Eye (tissue), 1 donor: Measurements from ENCODE around the gene AGTRAP.

Experiments
- DNase-seq: peaks from one replicate; pipeline ENCODE4 v3.0.0-alpha.2; 2015

Gene AGTRAP

DNA sequence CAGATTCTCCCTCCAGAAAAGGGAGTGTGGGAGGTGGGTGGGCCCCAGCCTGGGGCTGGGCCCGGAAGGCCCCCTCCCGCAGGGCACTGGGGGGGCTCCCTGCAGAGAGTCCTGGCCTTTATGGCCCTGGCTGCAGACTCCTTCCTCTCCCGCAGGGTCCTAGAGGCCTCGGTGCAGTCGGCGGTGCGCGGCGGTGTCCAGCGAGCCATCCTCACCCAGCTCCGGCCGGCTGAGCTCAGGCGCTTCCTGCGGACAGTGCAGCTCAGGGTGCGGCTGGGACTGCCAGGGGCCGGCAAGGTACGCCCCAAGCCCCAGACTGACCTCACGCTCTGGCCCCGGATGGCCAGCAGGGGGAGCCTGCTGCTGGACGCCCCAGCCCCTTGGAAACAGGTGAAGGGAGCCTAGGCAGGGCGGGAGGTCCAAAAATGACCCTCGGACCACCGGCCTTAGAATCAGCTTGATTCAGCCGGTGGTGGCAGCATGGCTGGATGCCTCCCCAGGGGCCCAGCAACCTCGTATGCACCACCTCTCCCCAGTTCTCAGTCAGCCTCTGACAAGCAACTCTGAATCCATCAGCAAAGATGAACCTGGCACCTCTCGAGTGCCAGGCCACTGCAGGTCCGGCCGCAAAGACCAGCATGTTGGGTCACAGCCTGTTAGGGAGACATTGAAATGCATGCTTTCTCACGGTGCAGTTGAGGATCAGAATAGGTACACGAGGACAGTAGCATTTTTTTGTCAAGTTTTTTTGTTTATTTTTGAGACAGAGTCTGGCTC, 49.2 kb downstream of the AGTRAP start:
- DNase-seq = peak; percentile 70

DNA sequence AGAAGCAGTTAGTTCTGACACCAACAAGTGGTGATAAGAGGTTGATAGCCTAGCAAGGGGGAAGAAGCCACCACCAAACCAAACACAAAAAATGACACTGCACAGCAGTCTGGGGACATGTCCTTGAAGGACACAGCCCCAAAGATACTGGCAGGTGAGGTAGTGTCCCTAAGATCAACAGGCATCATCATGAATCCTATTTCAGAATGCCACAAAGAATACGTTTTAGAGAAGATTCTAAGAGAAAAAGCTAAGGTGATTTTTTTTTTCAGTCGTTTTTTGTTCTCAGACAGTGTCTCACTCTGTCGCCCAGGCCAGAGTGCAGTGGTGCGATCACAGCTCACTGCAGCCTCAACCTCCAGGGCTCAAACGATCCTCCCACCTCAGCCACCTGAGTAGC, 50.2 kb downstream of the AGTRAP start:
- no peak for DNase-seq

DNA sequence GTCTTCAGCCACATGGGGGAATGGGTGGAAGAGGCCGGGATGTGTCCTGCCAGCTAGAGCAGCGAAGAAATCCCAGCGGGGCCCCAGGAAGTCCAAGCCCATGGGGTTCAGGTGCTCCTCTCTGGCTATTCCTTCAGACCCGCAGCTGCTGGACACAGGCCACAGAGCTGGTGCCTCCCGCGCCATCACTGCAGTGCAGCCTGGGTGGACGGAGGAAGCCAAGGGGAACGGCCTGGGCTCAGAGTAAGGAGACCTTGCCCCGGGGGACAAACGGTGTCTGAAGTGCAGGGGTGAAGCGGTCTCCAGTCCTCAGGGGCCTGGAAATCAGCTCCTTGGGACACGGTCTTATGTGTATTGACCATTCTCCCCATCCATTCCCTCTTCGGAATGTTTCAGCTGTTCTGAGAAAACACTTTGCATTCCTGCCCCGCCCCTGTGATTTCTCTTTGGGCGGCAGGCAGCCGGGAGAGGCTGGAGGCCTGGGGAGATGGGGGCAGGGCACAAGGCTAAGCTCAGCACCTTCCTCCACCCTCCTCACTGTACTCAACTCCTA, 51.4 kb downstream of the AGTRAP start:
- DNase-seq = peak; percentile 49

DNA sequence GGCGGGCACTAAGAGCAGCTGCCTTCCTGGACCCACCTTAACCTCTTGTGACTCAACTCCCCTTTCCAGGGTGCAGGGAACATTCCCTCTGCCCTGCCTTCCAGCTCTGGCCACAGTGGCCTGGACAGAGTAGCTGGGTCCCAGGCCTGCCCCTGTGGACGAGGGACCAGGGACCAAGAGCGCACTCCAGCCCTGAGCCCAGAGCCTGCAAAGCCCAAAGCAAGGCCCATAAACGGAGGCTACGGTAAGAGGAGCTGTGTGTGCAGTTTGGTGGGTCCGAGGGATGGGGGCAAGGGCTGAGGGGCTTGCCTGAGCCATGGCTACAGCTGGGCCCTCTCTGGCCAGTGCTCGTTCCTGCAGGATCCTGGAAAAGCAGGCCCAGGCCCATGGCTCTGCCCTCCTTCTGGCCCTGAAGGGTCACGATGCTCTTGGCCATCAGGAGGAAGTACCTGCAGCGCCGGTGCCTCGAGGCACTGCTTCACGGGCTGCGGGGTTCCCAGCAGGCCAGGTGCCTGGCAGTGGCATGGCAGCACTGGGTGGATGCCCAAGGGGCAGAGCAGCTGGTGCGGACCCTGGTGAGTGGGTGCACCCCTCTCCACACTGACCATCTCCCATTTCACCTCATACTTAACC, 52.0 kb downstream of the AGTRAP start:
- DNase-seq = no peak

DNA sequence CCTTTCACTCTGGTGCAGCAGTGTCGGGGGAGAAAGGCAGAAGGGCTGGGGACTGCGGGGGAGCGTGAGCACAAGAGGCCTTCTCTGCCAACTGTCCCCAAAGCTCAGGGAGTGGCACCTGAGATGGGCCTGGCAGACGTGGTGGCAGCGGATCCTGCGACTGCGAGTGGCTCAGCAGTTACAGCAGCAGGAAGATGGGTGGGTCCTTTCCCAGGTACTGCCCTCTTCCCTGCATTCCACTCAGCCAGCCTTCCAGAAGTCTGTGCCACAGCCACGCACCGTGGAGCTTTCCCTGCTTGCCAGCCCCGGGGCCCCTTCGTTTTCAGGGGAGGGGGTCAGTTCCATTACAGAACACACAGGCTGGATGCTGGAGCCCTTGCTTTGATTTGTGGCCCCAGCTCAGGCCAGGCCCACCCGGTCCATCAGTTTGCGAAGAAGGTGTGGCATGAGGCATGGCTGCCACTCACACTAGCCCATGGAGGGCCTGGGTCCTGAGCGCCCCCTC, 52.7 kb downstream of the AGTRAP start:
- DNase-seq = no peak

DNA sequence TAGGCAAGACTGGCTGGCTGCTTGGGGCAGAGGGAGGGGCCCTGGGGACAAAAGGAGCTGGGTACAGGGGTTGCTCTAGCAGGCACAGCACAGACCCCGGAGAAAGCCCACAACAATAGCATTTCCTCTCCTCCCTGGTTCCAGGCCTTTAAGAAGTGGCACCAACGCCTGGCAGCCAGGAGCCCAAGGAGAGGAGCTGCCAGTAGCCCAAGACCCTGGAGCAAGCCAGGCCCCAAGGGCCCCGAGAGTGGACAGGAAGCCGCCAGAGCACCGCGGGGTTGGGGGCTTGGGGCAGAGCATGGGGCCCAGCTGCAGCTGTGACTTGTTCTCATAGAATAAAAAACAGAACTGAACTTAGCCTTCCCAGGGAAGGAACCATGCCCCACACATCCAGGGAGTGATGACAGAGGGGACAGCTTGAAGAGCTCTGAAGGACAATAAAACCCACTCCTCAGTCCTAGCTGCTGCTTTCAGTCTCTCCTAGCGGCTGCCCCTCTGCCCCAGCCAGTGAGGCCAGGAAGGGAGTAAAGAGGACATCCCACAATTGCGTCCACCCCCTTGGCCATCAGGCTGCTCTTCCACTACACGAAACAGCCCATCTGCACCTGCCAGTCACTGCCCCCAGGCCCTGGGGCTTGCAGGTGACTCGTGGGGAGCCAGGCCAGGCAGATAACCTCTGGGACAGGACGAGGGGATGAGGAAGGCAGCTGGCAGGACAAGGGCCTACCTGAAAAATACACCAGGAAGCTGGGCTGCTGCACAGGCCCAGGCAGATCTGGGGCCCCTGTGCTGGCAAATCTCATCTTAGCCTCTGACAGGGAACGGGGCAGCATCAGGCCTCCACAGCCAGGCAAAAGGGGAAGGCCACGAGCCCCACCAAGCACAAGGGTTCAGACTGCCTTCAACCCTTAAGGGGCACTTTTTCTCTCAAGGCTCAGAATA, 53.5 kb downstream of the AGTRAP start:
- DNase-seq = no peak

DNA sequence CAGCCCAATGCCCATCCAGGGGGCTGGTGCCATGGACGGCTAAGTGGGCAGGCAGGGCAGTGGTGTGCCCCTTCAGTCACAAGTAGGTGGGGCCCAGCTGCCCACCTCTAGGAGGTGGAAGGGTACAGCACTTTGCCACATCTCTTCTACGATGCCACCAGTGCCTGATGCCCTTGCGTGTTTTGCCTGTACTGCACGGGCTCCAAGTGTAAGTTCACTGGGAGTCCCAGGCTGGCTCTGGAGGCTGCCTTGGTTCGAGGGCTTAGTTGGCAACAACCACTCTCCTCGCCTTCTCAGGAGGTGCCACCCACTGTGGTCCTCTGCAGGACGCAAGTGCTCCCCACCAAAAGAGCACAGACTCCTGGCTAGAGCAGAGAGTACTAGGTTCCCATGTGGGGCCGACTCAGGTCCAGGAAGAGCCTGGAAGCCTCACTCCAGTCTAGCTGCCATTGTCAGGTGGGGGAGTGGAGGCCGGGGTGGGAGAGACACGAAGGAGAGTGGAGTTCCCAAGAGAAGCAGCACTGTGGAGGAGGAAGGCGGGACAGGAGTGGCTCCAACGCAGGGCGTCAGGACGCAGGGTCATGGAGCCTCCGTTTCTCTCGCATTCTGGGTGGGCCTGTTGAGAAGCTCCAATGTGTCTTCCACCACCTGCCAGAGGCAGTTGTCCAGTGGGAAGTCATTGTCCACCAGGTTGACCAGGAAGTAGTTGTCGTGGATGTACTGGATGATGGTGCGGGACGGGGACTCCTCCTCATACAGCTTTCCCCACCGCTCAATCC, 54.4 kb downstream of the AGTRAP start:
- no peak for DNase-seq

DNA sequence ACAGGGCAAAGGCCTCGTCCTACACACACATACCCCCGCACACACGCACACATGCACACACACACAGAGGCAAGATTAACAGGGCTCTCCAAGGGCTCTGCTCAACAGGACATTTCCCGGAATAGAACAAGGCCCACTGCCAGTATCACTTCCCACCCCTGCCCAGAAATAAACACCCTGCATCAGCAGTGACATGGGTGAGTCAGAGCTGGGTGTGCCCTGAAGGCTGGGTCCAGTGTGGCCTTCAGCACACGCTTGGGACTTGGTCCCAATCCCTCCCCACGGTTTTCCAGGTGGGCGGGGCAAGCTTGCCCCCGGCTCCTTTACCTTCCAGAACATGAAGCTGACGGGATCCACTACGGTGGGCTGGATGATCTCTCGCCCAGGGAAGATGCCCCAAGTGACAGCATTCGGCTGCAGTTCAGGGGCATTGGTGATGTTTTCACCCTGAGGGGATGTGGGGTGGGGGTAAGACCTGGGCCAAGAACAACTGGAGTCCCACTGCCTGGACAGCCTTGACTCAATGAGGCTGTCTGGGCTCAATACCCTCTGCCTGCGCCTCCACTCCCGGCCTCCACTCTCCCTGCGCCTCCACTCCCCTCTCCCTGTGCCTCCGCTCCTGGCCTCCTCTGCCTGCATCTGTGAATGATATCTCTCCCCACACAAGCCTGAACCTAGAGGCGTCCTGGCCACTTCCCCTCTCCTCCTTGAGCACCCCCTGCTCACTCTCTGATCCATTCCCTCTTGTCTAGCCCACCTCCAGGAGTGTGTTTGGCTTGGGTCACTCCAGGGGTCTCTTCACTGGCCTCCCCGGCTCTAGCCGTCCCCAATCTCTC, 55.2 kb downstream of the AGTRAP start:
- no peak for DNase-seq

DNA sequence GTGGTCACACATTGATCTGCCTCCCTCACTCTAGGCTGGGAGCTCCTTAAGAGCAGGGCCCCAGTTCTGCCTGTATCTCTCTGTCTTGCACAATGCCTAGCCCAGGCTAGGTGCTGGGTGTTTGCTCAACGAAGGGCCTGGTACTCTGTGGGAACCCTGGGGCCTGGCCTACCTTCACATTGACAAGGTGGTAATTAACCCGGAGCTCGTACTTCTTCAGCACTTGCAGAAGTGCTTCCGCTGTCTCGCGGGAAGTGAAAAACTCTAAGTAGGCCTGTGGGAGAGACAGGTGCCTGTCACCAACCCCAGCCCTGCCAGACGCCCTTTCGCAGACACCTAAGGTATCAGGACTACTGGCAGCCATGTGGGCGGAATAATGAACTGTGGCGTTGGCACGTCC, 56.2 kb downstream of the AGTRAP start:
- DNase-seq = no peak

DNA sequence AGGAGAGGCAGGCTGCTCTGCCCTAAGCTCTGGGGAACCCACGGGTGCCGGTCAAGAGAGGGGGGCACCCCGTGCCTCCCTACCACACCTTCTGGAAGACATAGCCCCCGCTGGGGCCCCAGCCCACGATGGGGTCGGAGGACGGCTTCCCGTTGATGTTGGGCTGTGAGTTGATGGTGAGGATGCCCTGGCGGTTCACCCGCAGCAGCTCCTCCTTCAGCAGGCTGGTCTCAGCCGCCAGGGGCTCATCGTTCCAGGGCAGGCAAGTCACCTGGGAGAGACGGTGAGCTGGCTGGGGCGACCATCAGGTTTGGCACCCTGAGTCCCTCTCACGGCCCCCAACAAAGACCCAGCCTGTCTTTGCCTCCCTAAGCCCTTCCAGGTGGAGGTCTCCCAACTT, 57.9 kb downstream of the AGTRAP start:
- DNase-seq = no peak

DNA sequence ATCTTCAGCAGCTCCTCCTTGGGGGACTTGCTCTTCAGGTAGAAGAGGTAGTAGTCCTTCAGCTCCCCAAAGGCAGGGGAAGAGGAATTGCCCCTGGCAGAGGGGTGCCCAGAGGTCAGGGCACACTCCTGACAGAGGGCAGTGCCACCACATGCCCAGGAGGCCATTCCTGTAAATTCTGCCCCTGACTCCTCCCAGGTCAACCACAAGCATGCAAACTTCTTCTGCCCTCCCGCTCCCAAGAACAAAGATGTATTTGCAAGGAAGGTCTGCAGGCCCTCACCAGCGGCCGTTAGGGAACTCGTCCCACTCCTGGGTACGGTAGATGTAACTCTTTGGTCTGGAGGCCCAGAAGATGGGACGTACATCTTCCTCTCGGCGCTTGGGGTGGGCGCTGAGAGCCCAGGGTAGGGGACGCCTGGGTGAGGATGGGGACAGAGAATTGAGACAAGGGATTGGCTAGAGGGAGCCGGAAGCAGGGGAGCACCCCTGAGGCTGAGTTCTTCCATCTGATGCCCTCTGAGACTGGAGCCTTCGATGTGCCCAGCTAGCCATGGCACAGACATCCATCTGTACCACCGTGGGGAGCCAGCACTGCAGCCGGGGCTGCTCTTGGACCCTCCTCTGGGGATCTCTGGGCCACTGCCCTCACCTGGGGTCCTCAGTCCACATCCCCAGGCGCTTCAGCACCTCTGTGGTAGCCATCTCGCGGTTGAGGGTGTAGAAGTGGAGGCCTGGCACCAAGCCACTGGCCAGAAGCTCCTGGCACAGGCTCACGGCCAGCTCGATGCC, 58.7 kb downstream of the AGTRAP start:
- DNase-seq = no peak

DNA sequence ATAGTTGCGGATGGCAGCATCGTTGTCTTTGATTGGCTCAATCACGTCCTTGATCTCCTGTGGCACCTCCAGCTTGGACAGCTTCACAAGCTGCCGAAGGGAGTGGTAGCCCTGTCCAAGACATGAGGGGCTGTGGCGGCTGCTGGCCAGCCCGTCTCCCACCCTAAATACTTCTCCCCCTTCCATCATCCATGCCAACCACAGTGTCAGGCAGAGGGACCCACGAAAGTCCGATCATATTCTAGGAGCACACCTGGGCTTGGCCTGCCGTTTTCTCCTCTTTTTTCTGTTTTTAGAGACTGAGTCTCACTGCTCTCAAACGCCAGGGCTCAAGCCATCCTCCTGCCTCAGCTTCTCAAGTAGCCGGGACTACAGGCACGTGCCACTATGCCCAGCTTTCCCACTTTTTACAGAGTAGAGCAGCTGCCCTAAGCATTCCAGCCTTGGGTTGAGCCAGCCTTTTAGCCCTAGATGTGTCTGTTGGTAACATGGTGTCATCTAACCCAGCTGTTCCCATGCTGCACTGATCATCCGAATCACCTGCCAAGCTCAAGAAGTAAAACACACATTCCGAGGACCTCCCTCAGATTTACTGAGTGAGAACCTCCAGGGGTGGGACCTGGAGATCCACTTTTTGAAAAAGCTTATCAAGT, 59.4 kb downstream of the AGTRAP start:
- no peak for DNase-seq

DNA sequence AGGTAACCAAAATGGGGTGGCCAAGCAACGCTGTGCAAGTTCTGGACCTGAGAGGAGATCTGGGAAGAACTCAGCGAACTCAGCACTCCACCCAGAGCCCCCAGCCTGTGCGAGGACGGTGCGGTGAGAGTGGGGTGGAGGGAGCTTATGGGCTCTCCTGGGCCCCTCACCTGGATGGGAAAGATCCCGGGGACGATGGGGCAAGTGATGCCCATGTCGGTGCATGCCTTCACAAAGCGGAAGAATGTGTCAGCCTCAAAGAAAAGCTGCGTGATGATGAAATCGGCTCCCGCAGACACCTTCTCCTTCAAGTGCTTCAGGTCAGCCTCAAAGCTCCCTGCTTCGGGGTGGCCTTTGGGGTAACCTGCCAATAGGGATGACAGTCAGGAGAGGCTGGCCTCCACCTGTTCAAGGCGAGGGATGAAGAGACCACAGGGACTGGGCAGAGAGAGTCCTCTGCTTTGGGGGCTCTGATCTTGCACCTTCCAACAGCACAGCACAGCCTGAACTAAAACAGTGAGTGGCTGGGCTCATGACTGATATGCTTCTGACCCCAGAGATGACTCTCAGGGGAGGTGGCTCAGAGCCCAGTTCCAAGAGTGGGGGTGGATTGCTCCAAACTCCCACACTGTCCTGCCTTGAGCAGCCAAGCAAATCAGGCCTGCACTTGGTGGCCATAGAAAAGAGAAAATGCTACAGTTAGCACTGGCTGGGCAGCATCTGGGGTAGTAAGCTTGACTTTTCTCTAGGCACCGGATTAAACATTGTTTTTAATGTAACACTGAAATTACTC, 60.3 kb downstream of the AGTRAP start:
- no peak for DNase-seq

DNA sequence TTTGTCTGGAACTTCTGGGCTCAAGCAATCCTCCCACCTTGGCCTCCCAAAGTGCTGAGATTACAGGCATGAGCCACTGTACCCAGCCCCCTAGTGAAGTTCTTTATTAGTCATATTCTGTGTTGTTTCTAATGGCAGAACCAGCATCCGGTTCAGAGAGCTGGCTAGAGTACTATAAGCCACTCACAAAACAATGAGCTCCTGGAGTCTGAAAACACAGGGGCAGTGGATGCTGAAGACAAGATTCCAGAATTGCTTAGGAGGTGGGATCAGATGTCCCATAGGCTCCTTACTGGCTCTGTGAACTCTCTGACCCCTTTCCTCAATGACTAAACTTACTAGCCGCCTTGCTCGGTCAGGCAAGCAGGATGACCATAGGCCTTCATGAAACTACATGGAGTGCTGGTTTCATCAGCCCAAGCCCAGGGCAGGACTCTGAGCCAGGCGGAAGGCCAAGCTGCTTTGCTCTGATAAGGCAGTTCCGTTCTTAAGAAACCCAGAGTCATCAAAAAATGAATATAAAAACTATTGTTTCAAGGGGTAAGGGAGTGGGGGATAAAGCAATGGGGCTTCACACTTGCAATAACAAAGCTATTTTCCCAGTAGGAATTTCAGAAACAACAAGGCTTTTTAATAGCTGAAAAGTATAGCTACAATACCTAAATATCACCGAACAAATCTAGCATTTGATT, 61.7 kb downstream of the AGTRAP start:
- no peak for DNase-seq

DNA sequence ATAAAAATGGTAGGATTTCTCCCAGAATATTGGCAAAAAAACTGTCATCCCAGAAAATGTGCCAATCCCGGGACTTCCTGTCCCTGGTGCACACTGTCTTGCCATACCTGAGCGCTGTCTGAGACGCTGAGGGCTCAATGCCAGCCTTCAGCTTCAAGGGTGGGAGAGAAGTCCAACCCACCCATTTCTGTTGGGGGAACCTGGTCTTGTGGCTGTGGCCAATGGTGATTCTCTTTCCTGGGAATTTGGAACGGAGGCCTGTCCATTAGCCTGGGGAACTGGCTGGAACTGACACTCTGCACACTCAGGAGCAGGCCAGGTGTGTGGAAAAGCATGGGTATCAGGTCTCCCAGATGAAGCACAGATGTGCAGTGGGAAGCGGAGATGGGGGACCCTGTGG, 63.2 kb downstream of the AGTRAP start:
- no peak for DNase-seq

DNA sequence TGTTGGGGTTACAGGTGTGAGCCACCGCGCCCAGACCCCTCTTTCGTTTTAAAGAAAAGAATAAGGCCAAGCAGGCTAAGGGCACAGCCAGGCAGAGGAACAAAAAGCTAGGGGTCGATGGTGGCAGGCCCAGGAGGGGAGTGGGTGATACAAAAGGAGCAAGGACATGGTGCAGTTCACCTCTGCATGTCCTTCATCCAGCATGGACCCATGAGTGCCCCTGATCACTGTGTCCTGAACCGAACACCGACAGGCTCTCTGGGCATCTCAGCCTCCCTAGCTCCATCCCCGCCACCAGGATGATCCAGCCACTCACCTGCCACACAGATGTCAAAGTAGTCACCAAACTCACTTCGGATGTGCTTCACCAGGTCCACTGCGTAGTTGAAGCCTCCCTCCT, 64.0 kb downstream of the AGTRAP start:
- no peak for DNase-seq

DNA sequence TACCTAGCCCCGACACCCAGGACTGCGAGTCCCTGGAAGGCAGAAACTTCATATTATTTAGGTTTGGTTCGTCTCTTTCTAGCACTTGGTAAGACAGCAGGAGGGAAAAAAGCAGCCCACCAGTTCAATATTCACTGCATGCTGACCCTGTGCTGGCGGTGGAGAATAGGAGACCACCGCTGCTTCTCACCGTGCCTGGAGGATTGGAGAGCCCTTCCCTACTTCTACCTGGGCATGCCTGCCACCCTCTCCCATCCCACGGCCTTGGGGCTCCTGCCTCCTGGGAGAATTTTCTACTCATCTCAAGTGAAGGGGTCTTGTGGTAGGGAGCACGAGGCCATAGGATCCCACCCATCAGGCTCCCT, 64.4 kb downstream of the AGTRAP start:
- no peak for DNase-seq
